Mesenchymal stem cell (in vitro differentiated cells and primary cell): ENCODE data around the gene PPP1CC.

Experiments used
- DNase-seq: peaks from one replicate; pipeline ENCODE4 v3.0.0-alpha.2; 2013
- H2AFZ ChIP-seq: one replicate; pipeline ENCODE4 v1.6.1; 2013; ENCODE audit warnings: low read depth, mild to moderate bottlenecking, control low read depth, inconsistent platforms, low read length, moderate library complexity
- H2AK5ac ChIP-seq: 2 replicates; pipeline ENCODE4 v1.6.1; 2013; ENCODE audit warnings: low read length, moderate library complexity, mild to moderate bottlenecking, inconsistent platforms; ENCODE audit not compliant: severe bottlenecking
- H2BK120ac ChIP-seq: one replicate; pipeline ENCODE4 v1.6.1; 2013; ENCODE audit warnings: low read depth, mild to moderate bottlenecking, inconsistent platforms, low read length, moderate library complexity
- H2BK12ac ChIP-seq, 2 experiments: one replicate each; pipeline ENCODE4 v1.6.1; 2013; ENCODE audit warnings: inconsistent platforms in 2 of 2, low read length in 2 of 2, mild to moderate bottlenecking in 2 of 2, moderate library complexity in 2 of 2, control low read depth in 1 of 2
- H2BK15ac ChIP-seq: one replicate; pipeline ENCODE4 v1.6.1; 2013; ENCODE audit warnings: mild to moderate bottlenecking, low read depth, inconsistent platforms; ENCODE audit not compliant: poor library complexity, severe bottlenecking
- H2BK5ac ChIP-seq: 2 replicates; pipeline ENCODE4 v1.6.1; 2013; ENCODE audit warnings: low read depth, mild to moderate bottlenecking, low read length, control low read depth, inconsistent platforms; ENCODE audit not compliant: poor library complexity, severe bottlenecking
- H3K14ac ChIP-seq, 2 experiments: one replicate each; pipeline ENCODE4 v1.6.1; 2013; ENCODE audit warnings: inconsistent platforms in 2 of 2, low read length in 2 of 2, control low read depth in 1 of 2, mild to moderate bottlenecking in 1 of 2, moderate library complexity in 1 of 2
- H3K18ac ChIP-seq, 2 experiments: one replicate each; pipeline ENCODE4 v1.6.1; 2013; ENCODE audit warnings: inconsistent platforms in 2 of 2, low read length in 2 of 2, control low read depth in 1 of 2, low read depth in 1 of 2, mild to moderate bottlenecking in 1 of 2
- H3K23ac ChIP-seq, 2 experiments: one replicate each; pipeline ENCODE4 v1.6.1; 2013; ENCODE audit warnings: inconsistent platforms in 2 of 2, low read length in 2 of 2, mild to moderate bottlenecking in 2 of 2, moderate library complexity in 2 of 2, control low read depth in 1 of 2
- H3K27ac ChIP-seq: 2 replicates; pipeline ENCODE4 v1.5.1; 2013; ENCODE audit warnings: mild to moderate bottlenecking, moderate library complexity, low read length, control low read depth, inconsistent platforms; ENCODE audit not compliant: poor library complexity, severe bottlenecking
- H3K27me3 ChIP-seq, 2 experiments: 2 replicates each; pipeline versions ENCODE4 v1.6.1 to v1.7.0; 2013; ENCODE audit warnings: low read length in 2 of 2, mild to moderate bottlenecking in 2 of 2, moderate library complexity in 2 of 2, control low read depth in 1 of 2, inconsistent platforms in 1 of 2; ENCODE audit not compliant: control insufficient read depth in 1 of 2, insufficient read depth in 1 of 2
- H3K36me3 ChIP-seq, 2 experiments: 2 replicates each; pipeline versions ENCODE4 v1.6.1 to v1.7.0; 2013; ENCODE audit warnings: low read length in 2 of 2, control low read depth in 1 of 2, inconsistent platforms in 1 of 2, low read depth in 1 of 2, mild to moderate bottlenecking in 1 of 2; ENCODE audit not compliant: insufficient read depth in 2 of 2, control insufficient read depth in 1 of 2
- H3K4ac ChIP-seq, 2 experiments: one replicate each; pipeline ENCODE4 v1.6.1; 2013; ENCODE audit warnings: inconsistent platforms in 2 of 2, low read length in 2 of 2, mild to moderate bottlenecking in 2 of 2, moderate library complexity in 2 of 2, control low read depth in 1 of 2, low read depth in 1 of 2
- H3K4me1 ChIP-seq: 2 replicates; pipeline ENCODE4 v1.6.1; 2013; ENCODE audit warnings: low read depth, low read length, control low read depth; ENCODE audit not compliant: control insufficient read depth, insufficient read depth
- H3K4me2 ChIP-seq: 2 replicates; pipeline ENCODE4 v1.6.1; 2013; ENCODE audit warnings: low read length, mild to moderate bottlenecking, inconsistent platforms; ENCODE audit not compliant: poor library complexity, severe bottlenecking
- H3K4me3 ChIP-seq, 2 experiments: 2 replicates each; pipeline versions ENCODE4 v1.5.1 to v1.7.0; 2013; ENCODE audit warnings: low read length in 2 of 2, mild to moderate bottlenecking in 2 of 2, control low read depth in 1 of 2, low read depth in 1 of 2; ENCODE audit not compliant: insufficient read depth in 1 of 2
- H3K79me1 ChIP-seq: replicated peaks from 2 replicates; pipeline ENCODE4 v1.6.1; 2013; ENCODE audit warnings: mild to moderate bottlenecking, control low read depth, low read length, inconsistent platforms; ENCODE audit not compliant: poor library complexity, severe bottlenecking
- H3K9ac ChIP-seq: 2 replicates; pipeline ENCODE4 v1.7.0; 2013; ENCODE audit warnings: mild to moderate bottlenecking, low read length, moderate library complexity
- H3K9me3 ChIP-seq: 2 replicates; pipeline ENCODE4 v1.7.0; 2013; ENCODE audit warnings: mild to moderate bottlenecking, low read length; ENCODE audit not compliant: control insufficient read depth
- H4K8ac ChIP-seq: one replicate; pipeline ENCODE4 v1.6.1; 2013; ENCODE audit warnings: inconsistent platforms, mild to moderate bottlenecking, low read length, moderate library complexity
- H4K91ac ChIP-seq: one replicate; pipeline ENCODE4 v1.6.1; 2013; ENCODE audit warnings: mild to moderate bottlenecking, low read length, inconsistent platforms
- WGBS: methylation state at CpG from one replicate; pipeline ENCODE4 v1.1.7; 2013; ENCODE audit warnings: mixed read lengths; 5-methylcytosine and 5-hydroxymethylcytosine counted together

Gene PPP1CC

DNA sequence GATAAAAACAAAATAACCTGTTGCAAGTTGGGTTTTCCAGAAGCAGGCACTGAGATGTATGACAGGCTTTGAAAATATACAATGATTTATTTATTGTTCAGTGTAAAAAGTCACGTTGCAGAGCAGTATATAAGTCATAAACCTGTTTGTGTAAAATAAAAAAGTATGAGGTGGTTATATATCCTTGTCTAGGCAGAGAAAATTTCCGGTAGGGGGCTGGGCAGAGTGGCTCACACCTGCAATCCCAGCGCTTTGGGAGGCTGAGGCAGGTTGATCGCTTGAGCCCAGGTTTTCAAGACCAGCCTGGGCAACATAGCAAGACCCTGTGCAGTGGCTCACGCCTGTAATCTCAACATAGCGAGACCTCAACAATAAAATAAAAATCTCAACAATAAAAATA, 16.2 kb upstream of the PPP1CC start:
- H4K91ac ChIP-seq: no peak overlapping the region
- no peaks in the 10 kb centered on the region for H3K79me1 ChIP-seq
- no peak overlapping the region for H2BK120ac ChIP-seq
- no peaks in the 10 kb centered on the region for H3K27me3 ChIP-seq
- no peak overlapping the region for H2BK12ac ChIP-seq
- 86% methylated on average over 4 of the region's 6 CpGs for WGBS
- H3K9me3 ChIP-seq: no peaks in the 10 kb centered on the region
- H2BK5ac ChIP-seq: no peak overlapping the region
- no peak for DNase-seq
- no peaks in the 10 kb centered on the region for H3K36me3 ChIP-seq
- H3K14ac ChIP-seq: no peak overlapping the region
- H3K23ac ChIP-seq: no peak overlapping the region
- no peak overlapping the region for H3K18ac ChIP-seq
- no peak overlapping the region for H4K8ac ChIP-seq
- no peak overlapping the region for H3K4me2 ChIP-seq
- H3K4me1 ChIP-seq: no peaks in the 10 kb centered on the region
- no peak overlapping the region for H2AFZ ChIP-seq
- H3K27ac ChIP-seq: no peak overlapping the region
- no peak overlapping the region for H2BK15ac ChIP-seq
- no peak overlapping the region for H3K9ac ChIP-seq
- no peak overlapping the region for H3K4ac ChIP-seq
- no peak overlapping the region for H3K4me3 ChIP-seq
- H2AK5ac ChIP-seq: no peak overlapping the region

DNA sequence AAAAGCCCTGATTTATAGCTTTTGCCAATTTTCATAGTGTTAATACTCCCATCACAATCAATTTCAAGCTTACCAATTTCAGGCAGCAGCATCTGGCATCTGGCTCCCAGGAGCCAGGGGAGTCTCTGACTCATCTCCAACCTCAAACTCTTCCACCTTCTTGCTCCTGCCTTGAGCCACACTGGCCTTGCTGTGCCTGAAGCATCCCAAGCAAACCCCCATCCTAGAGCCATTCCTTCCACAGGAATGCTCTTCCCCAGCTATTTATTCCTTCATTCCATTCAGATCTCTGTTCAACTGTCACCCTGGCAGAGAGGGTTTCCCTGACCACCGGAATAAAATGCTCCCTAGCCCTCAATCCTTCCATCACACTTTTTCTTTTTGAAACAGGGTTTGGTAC, 13.9 kb upstream of the PPP1CC start:
- no peak overlapping the region for H2BK12ac ChIP-seq
- H2AFZ ChIP-seq: no peak overlapping the region
- no peaks in the 10 kb centered on the region for H3K4me1 ChIP-seq
- H3K4me3 ChIP-seq: no peak overlapping the region
- no peak overlapping the region for H3K4me2 ChIP-seq
- 77% methylated on average over 1 of the region's 1 CpG for WGBS
- H3K9me3 ChIP-seq: no peaks in the 10 kb centered on the region
- no peaks in the 10 kb centered on the region for H3K27me3 ChIP-seq
- H3K18ac ChIP-seq: no peak overlapping the region
- H3K23ac ChIP-seq: no peak overlapping the region
- H2BK120ac ChIP-seq: no peak overlapping the region
- no peak overlapping the region for H2AK5ac ChIP-seq
- H3K79me1 ChIP-seq: no peaks in the 10 kb centered on the region
- H3K9ac ChIP-seq: no peak overlapping the region
- H2BK15ac ChIP-seq: no peak overlapping the region
- no peaks in the 10 kb centered on the region for H3K36me3 ChIP-seq
- DNase-seq: no peak
- no peak overlapping the region for H3K14ac ChIP-seq
- no peak overlapping the region for H4K8ac ChIP-seq
- no peak overlapping the region for H3K4ac ChIP-seq
- H3K27ac ChIP-seq: no peak overlapping the region
- no peak overlapping the region for H4K91ac ChIP-seq
- no peak overlapping the region for H2BK5ac ChIP-seq

DNA sequence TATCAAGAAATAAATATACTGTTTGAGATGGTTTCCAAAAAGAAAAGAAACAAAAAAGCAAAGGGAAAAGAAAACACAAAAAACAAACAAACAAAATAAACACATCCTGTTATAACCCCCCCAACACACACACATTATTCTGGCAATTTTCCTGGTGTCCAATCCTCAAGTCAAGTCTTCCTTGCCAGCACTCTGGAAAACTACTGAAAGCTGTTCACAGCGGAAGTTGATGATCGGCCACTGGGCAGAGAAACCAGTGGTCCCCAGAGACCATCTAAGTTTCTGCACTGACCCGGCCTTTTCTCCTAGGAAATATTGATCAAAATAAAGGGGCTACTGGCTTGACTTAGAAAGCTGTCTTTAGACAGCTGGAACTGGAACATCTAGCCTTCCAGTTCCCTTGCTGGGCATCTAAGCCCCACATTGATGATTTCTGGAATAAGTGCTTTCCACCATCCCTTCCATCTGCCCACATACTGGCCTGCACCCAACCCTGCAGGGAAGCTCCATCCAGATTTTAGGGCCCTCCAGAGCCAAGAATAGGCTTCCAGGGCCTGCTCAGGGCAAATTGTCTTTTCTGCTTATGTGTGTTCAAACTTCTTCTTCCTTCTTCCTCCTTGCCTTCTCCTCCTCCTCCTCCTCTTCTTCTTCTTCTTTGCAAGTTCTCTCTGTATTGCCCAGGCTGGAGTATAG, 11.6 kb upstream of the PPP1CC start:
- 84% methylated on average over 3 of the region's 3 CpGs for WGBS
- Histone ChIP-seq H3K9ac (no peak overlapping the region), H3K36me3 (no peaks in the 10 kb centered on the region), H3K4ac (no peak overlapping the region), H3K18ac (no peak overlapping the region), H3K27ac (no peak overlapping the region), H3K9me3 (no peaks in the 10 kb centered on the region), H2AK5ac (no peak overlapping the region), H3K23ac (no peak overlapping the region), H2AFZ (no peak overlapping the region), H2BK15ac (no peak overlapping the region), H2BK12ac (no peak overlapping the region), H3K4me1 (no peaks in the 10 kb centered on the region), H2BK120ac (no peak overlapping the region), H3K4me3 (no peak overlapping the region), H3K14ac (no peak overlapping the region), H3K4me2 (no peak overlapping the region), H2BK5ac (no peak overlapping the region), H3K27me3 (no peaks in the 10 kb centered on the region), H4K91ac (no peak overlapping the region), H3K79me1 (no peaks in the 10 kb centered on the region), H4K8ac (no peak overlapping the region)
- no peak for DNase-seq

DNA sequence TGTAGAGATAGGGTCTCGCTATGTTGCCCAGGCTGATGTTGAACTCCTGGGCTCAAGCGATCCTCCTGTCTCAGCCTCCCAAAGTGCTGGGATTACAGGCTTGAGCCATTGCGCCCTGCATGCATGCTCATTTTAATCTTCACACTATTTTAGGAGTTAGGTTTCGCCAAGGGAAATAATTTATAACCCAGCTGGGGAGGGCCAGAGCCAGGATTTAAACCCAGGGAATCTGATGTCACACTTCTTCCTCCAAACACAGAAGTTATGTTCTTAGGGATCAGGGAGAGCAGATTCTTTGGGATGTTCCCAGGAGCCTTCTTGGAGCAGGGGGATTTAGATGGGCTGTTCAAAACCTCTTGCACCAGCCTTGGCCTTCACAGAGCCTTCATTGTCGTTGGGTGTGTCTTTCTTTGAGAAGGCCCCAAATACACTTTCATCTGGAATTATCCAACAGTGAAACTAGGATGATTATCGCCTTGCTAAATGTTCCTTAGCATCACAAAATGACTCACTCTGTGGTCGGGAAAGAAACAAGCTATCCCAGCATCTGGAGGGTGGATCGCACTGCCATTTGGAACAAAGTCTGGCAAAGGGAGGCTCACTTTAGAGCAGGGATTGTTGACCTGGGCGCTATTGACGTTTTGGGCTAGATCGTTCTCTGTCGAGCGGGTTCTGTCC, 8.2 kb upstream of the PPP1CC start:
- WGBS: 90% methylated on average over 13 of the region's 13 CpGs
- H2BK12ac ChIP-seq: no peak overlapping the region

More for the DNA sequence above, 8.2 kb upstream of the PPP1CC start:
- H3K18ac ChIP-seq: no peak overlapping the region
- H3K4ac ChIP-seq: no peak overlapping the region
- no peak overlapping the region for H2AFZ ChIP-seq
- no peaks in the 10 kb centered on the region for H3K36me3 ChIP-seq
- no peak overlapping the region for H3K14ac ChIP-seq
- no peak overlapping the region for H3K23ac ChIP-seq
- H4K91ac ChIP-seq: no peak overlapping the region
- no peak overlapping the region for H2BK15ac ChIP-seq
- no peak overlapping the region for H3K27ac ChIP-seq
- H3K4me1 ChIP-seq: no peaks in the 10 kb centered on the region
- H3K9me3 ChIP-seq: no peaks in the 10 kb centered on the region
- H3K79me1 ChIP-seq: no peaks in the 10 kb centered on the region
- H3K27me3 ChIP-seq: no peaks in the 10 kb centered on the region
- no peak overlapping the region for H3K4me2 ChIP-seq
- no peak for DNase-seq
- peak overlapping the region in 1 of 2 experiments; percentile 47 for H3K4me3 ChIP-seq
- H4K8ac ChIP-seq: no peak overlapping the region
- peak overlapping the region; percentile 53 for H3K9ac ChIP-seq
- H2BK5ac ChIP-seq: no peak overlapping the region
- no peak overlapping the region for H2AK5ac ChIP-seq
- H2BK120ac ChIP-seq: no peak overlapping the region
